Hepatocyte (in vitro differentiated cells): Measurements from ENCODE around the gene MZT1.

Source experiments
- CTCF ChIP-seq: fragments of 200-600 bp; sonication (generic); IDR thresholded peaks from 2 replicates; pipeline ENCODE4 v1.5.1; 2016; ENCODE audit warnings: antibody characterized with exemption, mild to moderate bottlenecking; ENCODE audit not compliant: poor library complexity
- EZH2phosphoT487 ChIP-seq: fragments of 200-600 bp; sonication (generic); IDR thresholded peaks from one replicate; pipeline ENCODE4 v1.6.1; 2018; ENCODE audit warnings: antibody characterized with exemption, mild to moderate bottlenecking, low read depth, moderate library complexity; ENCODE audit not compliant: unreplicated experiment, severe bottlenecking

GRCh38 chr13:72726726-72727416 is 558 bp downstream of the MZT1 start:
- no peak for TF ChIP-seq CTCF
- no peak for TF ChIP-seq EZH2phosphoT487
